ENCODE measurements around the gene CADM2. TPM values are rescaled to one million over a fixed set of nuclear protein-coding genes. Genes with fewer than 3 reads are reported as not detected.
"Not testable (repeated sequence)": the region's sequence is repeated elsewhere in the genome, so short reads cannot be mapped to it uniquely, and the experiment has no call there.

The CADM2 gene
- total RNA-seq, 1 donor: not detected

DNA sequence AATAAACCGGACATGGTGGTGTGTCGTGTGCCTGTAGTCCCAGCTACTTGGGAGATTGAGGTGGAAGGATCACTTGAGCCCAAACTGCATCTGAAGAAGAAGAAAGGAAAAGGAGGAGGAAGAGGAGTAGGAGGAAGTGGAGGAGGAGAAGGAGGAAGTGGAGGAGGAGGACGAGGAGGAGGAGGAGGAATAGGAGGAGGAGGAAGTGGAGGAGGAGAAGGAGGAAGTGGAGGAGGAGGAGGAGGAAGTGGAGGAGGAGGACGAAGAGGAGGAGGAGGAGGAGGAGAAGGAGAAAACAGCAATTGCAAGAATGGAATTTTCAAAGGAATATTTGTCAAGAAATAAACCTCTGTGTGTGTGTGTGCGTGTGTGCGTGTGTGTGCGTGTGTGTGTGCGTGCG, 528.6 kb downstream of the CADM2 start:
- H2AFZ ChIP-seq (ENCODE audit: low read length): no peak overlapping the region
- H4K20me1 ChIP-seq (ENCODE audit: insufficient read depth, low read length): no peaks in the 10 kb centered on the region
- no peak overlapping the region for H3K4me2 ChIP-seq (ENCODE audit: insufficient read depth, low read length)
- H3K4me3 ChIP-seq (ENCODE audit: insufficient read depth, low read length): no peak overlapping the region
- no peaks in the 10 kb centered on the region for H3K4me1 ChIP-seq (ENCODE audit: insufficient read depth, low read length)
- H3K79me2 ChIP-seq (ENCODE audit: insufficient read depth, low read length): no peaks in the 10 kb centered on the region
- no peaks in the 10 kb centered on the region for H3K27me3 ChIP-seq (ENCODE audit: insufficient read depth, low read length)
- no peak for DNase-seq (ENCODE audit: insufficient read length, low spot score, missing footprints)
- H3K27ac ChIP-seq (ENCODE audit: low read depth, low read length): no peak overlapping the region
- TF ChIP-seq, protein P1, sequence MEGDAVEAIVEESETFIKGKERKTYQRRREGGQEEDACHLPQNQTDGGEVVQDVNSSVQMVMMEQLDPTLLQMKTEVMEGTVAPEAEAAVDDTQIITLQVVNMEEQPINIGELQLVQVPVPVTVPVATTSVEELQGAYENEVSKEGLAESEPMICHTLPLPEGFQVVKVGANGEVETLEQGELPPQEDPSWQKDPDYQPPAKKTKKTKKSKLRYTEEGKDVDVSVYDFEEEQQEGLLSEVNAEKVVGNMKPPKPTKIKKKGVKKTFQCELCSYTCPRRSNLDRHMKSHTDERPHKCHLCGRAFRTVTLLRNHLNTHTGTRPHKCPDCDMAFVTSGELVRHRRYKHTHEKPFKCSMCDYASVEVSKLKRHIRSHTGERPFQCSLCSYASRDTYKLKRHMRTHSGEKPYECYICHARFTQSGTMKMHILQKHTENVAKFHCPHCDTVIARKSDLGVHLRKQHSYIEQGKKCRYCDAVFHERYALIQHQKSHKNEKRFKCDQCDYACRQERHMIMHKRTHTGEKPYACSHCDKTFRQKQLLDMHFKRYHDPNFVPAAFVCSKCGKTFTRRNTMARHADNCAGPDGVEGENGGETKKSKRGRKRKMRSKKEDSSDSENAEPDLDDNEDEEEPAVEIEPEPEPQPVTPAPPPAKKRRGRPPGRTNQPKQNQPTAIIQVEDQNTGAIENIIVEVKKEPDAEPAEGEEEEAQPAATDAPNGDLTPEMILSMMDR (IDR thresholded peaks at IDR 0.05; ENCODE audit: extremely low read depth, low read depth, low read length): no peak
- no peaks in the 10 kb centered on the region for H3K36me3 ChIP-seq (ENCODE audit: insufficient read depth, low read length)
- no peaks in the 10 kb centered on the region for H3K9me3 ChIP-seq (ENCODE audit: low read depth, low read length)

DNA sequence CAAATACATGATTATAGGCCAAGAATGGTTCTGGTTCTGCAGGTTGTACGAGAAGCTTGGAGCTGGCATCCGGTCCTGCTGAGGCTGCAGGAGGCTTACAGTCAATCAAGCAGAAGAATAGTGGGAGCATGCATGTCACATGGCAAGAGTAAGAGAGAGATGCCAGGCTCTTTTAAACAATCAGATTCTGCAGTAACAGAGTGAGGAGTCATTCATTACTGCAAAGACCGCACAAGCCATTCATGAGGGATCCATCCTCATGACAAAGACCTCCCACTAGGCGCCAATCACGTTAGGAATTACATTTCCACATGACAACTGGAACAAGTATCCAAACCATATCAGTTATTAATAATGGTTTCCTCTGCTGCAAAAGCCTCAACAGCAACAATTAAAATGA, 536.8 kb downstream of the CADM2 start:
- TF ChIP-seq, protein P1 (IDR thresholded peaks at IDR 0.05; ENCODE audit: extremely low read depth, low read depth, low read length): no peak
- H3K4me2 ChIP-seq (ENCODE audit: insufficient read depth, low read length): no peak overlapping the region

DNA sequence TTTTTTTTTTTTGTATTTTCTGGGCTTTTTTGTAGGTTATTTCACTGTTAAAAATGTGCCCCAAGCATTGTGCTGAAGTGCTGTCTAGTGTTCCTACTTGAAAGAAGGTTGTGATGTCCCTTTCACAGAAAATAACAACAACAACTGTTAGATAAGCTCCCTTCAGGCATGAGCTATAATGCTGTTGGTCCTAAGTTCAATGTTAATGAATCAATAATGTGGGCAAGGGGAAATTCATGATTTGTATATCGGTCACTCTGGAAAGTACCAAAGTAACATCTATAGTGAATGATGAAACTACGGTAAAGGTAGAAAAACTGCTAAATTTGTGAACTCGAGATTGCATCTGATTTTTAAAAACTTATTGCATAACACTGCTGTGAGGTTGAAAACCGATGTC, 539.4 kb downstream of the CADM2 start:
- no peak overlapping the region for H3K4me3 ChIP-seq (ENCODE audit: insufficient read depth, low read length)
- DNase-seq (ENCODE audit: insufficient read length, low spot score, missing footprints): no peak
- H2AFZ ChIP-seq (ENCODE audit: low read length): no peak overlapping the region
- no peak overlapping the region for H3K4me2 ChIP-seq (ENCODE audit: insufficient read depth, low read length)
- H3K9me3 ChIP-seq (ENCODE audit: low read depth, low read length): no peaks in the 10 kb centered on the region
- H3K36me3 ChIP-seq (ENCODE audit: insufficient read depth, low read length): no peaks in the 10 kb centered on the region
- H3K27ac ChIP-seq (ENCODE audit: low read depth, low read length): no peak overlapping the region
- H4K20me1 ChIP-seq (ENCODE audit: insufficient read depth, low read length): no peaks in the 10 kb centered on the region
- H3K4me1 ChIP-seq (ENCODE audit: insufficient read depth, low read length): no peaks in the 10 kb centered on the region
- TF ChIP-seq, protein P1 (IDR thresholded peaks at IDR 0.05; ENCODE audit: extremely low read depth, low read depth, low read length): no peak
- H3K27me3 ChIP-seq (ENCODE audit: insufficient read depth, low read length): no peaks in the 10 kb centered on the region
- H3K79me2 ChIP-seq (ENCODE audit: insufficient read depth, low read length): no peaks in the 10 kb centered on the region

More for the DNA sequence above, 536.8 kb downstream of the CADM2 start:
- Histone ChIP-seq H3K27ac (ENCODE audit: low read depth, low read length) (no peak overlapping the region), H2AFZ (ENCODE audit: low read length) (no peak overlapping the region), H4K20me1 (ENCODE audit: insufficient read depth, low read length) (no peaks in the 10 kb centered on the region), H3K36me3 (ENCODE audit: insufficient read depth, low read length) (no peaks in the 10 kb centered on the region), H3K9me3 (ENCODE audit: low read depth, low read length) (no peaks in the 10 kb centered on the region), H3K27me3 (ENCODE audit: insufficient read depth, low read length) (no peaks in the 10 kb centered on the region), H3K4me1 (ENCODE audit: insufficient read depth, low read length) (no peaks in the 10 kb centered on the region), H3K79me2 (ENCODE audit: insufficient read depth, low read length) (no peaks in the 10 kb centered on the region), H3K4me3 (ENCODE audit: insufficient read depth, low read length) (no peak overlapping the region)
- no peak for DNase-seq (ENCODE audit: insufficient read length, low spot score, missing footprints)

DNA sequence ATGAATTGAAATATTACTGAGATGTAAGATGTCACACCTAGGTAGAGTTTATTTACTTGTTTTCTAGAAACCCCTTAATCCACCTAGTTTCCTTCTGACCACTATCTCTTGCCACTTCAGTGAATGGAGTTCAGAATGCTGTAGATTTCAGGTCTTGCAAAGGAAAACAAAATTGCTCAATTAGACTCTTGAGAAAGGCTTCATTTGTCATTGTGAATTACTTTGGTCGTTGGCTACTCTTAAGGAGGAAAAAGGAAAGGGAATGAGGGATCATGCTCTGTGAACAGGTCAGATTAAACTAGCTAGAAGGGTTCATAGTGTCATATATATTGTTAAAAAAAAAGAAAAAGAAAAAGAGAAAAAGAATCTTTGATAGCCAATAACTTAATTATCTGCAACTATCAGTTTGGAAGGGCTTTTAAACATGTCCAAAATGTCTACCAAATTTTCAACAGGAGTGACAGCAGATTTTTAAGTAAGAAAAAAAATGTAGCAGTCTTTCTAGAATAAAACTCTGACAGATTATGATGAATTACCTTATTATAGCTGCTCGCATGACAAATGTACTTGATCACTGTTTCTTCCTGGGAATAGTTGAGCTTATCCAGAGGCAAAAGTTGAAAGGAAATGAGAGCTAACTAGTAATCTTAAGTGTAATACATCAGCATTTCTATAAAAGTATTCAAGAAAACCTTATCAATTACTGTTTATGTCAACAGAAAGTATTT, 543.5 kb downstream of the CADM2 start:
- H3K4me1 ChIP-seq (ENCODE audit: insufficient read depth, low read length): no peaks in the 10 kb centered on the region
- no peaks in the 10 kb centered on the region for H3K27me3 ChIP-seq (ENCODE audit: insufficient read depth, low read length)
- H3K36me3 ChIP-seq (ENCODE audit: insufficient read depth, low read length): no peaks in the 10 kb centered on the region
- TF ChIP-seq, protein P1 (IDR thresholded peaks at IDR 0.05; ENCODE audit: extremely low read depth, low read depth, low read length): no peak
- H3K79me2 ChIP-seq (ENCODE audit: insufficient read depth, low read length): no peaks in the 10 kb centered on the region
- no peaks in the 10 kb centered on the region for H4K20me1 ChIP-seq (ENCODE audit: insufficient read depth, low read length)
- H2AFZ ChIP-seq (ENCODE audit: low read length): no peak overlapping the region
- no peak overlapping the region for H3K27ac ChIP-seq (ENCODE audit: low read depth, low read length)
- DNase-seq (ENCODE audit: insufficient read length, low spot score, missing footprints): no peak
- H3K9me3 ChIP-seq (ENCODE audit: low read depth, low read length): no peaks in the 10 kb centered on the region
- no peak overlapping the region for H3K4me3 ChIP-seq (ENCODE audit: insufficient read depth, low read length)
- no peak overlapping the region for H3K4me2 ChIP-seq (ENCODE audit: insufficient read depth, low read length)

DNA sequence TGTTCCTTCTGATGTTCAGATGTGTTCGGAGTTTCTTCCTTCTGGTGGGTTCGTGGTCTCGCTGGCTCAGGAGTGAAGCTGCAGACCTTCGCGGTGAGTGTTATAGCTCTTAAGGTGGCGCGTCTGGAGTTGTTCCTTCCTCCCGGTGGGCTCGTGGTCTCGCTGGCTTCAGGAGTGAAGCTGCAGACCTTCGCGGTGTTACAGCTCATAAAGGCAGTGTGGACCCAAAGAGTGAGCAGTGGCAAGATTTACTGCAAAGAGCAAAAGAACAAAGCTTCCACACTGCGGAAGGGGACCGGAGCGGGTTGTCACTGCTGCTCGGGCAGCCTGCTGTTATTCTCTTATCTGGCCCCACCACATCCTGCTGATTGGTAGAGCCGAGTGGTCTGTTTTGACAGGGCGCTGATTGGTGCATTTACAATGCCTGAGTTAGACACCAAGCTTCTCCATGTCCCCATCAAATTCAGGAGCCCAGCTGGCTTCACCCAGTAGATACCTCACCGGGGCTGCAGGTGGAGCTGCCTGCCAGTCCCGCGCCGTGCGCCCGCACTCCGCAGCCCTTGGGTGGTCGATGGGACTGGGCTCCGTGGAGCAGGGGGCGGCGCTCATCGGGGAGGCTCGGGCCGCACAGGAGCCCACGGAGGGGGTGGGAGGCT, 545.5 kb downstream of the CADM2 start:
- not testable (repeated sequence) for H2AFZ ChIP-seq (ENCODE audit: low read length); H3K4me1 ChIP-seq (ENCODE audit: insufficient read depth, low read length); H3K27ac ChIP-seq (ENCODE audit: low read depth, low read length); H3K9me3 ChIP-seq (ENCODE audit: low read depth, low read length); H3K36me3 ChIP-seq (ENCODE audit: insufficient read depth, low read length); H3K4me2 ChIP-seq (ENCODE audit: insufficient read depth, low read length); H4K20me1 ChIP-seq (ENCODE audit: insufficient read depth, low read length); H3K79me2 ChIP-seq (ENCODE audit: insufficient read depth, low read length); DNase-seq (ENCODE audit: insufficient read length, low spot score, missing footprints); H3K27me3 ChIP-seq (ENCODE audit: insufficient read depth, low read length); H3K4me3 ChIP-seq (ENCODE audit: insufficient read depth, low read length)

All from osteoblast (primary cell).